ENCODE results near the gene WDPCP.
"Not testable (repeated sequence)": the region's sequence is repeated elsewhere in the genome, so short reads cannot be mapped to it uniquely, and the experiment has no call there.

Gene WDPCP

DNA sequence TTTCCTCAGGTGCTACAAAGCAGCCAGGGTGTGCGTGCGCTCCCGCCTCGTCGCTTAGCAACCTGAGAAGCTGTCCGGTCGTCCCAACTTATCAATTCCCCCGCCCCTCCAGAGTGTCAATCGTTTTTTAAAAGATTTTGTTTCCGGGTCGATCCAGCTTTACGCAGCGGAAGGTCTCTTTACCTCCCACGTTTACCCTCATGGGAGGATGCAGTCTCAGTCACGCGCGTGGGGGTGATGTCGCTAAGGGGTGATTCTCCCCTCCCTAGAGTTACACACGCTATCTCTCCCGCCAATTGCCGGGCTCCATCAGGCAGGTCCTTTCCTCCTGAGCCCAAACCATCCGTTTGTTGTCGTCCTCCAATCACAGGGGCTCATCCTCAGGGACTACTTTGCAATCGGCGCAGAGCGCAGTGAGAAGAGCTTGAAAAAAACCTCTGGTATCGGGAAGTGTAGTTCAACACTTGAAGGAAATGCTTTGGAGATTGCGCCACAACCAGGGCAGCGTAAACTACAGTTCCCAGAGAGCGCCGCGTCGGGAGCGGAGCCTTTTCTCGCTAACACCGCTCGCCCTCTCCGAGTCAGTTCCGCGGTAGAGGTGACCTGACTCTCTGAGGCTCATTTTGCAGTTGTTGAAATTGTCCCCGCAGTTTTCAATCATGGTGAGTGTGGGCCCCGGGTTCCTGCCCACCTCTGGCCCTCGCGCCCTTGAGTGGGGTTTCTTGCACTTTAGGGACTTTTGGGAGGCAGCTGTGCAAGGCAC, at the start of gene WDPCP, which contains the start of gene MDH1:
Gene WDPCP, minus strand, starts transcription at position 93 of the 763 bp plus-strand sequence. CDS start 206 bp downstream, outside the sequence.
Gene MDH1, plus strand, starts transcription at position 579 of the 763 bp plus-strand sequence. Its CDS starts 81 bp downstream, at position 660.
- TF ChIP-seq CTCF (IDR thresholded peaks at IDR 0.05; ENCODE audit: poor library complexity, severe bottlenecking) = no peak
- H3K36me3 ChIP-seq (ENCODE audit: low read depth) = peaks cover 33% of the 10 kb centered on the region
- no peaks in the 10 kb centered on the region for H3K27me3 ChIP-seq (ENCODE audit: insufficient read depth, poor library complexity, severe bottlenecking)
- peak; percentile 88 for ATAC-seq (ENCODE audit: low read depth)
- peak within 1 kb of the TSS; percentile 60 for H3K4me3 ChIP-seq (ENCODE audit: severe bottlenecking)
- peak within 1 kb of the TSS; percentile 64 for H3K27ac ChIP-seq (ENCODE audit: poor library complexity, severe bottlenecking)
- H3K4me1 ChIP-seq (ENCODE audit: insufficient read depth, poor library complexity, severe bottlenecking) = peaks cover 8% of the 10 kb centered on the region
- DNase-seq (ENCODE audit: low spot score) = peak; percentile 94
- H3K9me3 ChIP-seq (ENCODE audit: severe bottlenecking) = no peaks in the 10 kb centered on the region

DNA sequence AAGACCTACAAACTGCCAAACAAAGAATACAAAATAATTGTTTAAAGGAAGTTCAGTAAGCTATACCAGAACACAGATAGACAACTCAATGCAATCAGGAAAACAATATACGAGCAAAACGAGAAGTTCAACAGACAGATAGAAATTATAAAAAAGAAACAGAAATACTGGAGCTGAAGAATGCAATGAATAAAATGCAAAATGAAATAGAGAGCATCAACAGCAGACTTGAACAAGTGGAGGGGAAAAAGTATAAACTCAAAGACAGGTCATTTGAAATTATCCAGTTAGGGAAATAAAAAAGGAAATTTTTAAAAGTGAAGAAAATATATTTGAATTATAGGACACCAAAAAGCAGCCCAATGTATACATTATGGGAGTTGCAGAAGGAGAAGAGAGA, 44.1 kb upstream of the WDPCP start:
- H3K4me1 ChIP-seq (ENCODE audit: insufficient read depth, poor library complexity, severe bottlenecking) = no peaks in the 10 kb centered on the region
- ATAC-seq (ENCODE audit: low read depth) = no peak
- H3K27me3 ChIP-seq (ENCODE audit: insufficient read depth, poor library complexity, severe bottlenecking) = no peaks in the 10 kb centered on the region
- peaks cover 8% of the 10 kb centered on the region for H3K9me3 ChIP-seq (ENCODE audit: severe bottlenecking)
- H3K4me3 ChIP-seq (ENCODE audit: severe bottlenecking) = no peak overlapping the region
- no peak for TF ChIP-seq CTCF (IDR thresholded peaks at IDR 0.05; ENCODE audit: poor library complexity, severe bottlenecking)
- no peak overlapping the region for H3K27ac ChIP-seq (ENCODE audit: poor library complexity, severe bottlenecking)
- no peaks in the 10 kb centered on the region for H3K36me3 ChIP-seq (ENCODE audit: low read depth)
- no peak for DNase-seq (ENCODE audit: low spot score)

DNA sequence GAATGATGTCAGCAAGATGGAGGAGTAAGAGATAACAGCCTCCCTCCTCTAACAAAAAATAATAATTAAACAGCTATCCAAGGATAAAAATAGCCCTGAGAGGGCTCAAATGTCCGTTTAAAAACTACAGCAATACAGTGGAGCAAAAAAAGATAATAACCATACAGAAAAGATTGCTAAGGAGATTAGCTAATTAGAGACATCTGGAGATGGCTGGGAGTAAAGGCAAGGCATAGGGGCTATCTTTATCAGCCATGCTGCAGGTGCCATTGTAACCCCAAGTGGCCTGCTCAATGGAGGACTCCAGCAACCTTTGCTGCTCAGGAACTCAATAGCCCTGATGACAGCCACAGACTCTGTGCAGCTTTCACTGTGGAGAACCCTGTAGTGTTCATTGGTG, 43.2 kb upstream of the WDPCP start:
- no peak for TF ChIP-seq CTCF (IDR thresholded peaks at IDR 0.05; ENCODE audit: poor library complexity, severe bottlenecking)
- ATAC-seq (ENCODE audit: low read depth) (no peak), DNase-seq (ENCODE audit: low spot score) (no peak)
- Histone ChIP-seq H3K9me3 (ENCODE audit: severe bottlenecking) (peaks cover 8% of the 10 kb centered on the region), H3K27ac (ENCODE audit: poor library complexity, severe bottlenecking) (no peak overlapping the region), H3K4me3 (ENCODE audit: severe bottlenecking) (no peak overlapping the region), H3K36me3 (ENCODE audit: low read depth) (no peaks in the 10 kb centered on the region), H3K27me3 (ENCODE audit: insufficient read depth, poor library complexity, severe bottlenecking) (no peaks in the 10 kb centered on the region), H3K4me1 (ENCODE audit: insufficient read depth, poor library complexity, severe bottlenecking) (no peaks in the 10 kb centered on the region)

DNA sequence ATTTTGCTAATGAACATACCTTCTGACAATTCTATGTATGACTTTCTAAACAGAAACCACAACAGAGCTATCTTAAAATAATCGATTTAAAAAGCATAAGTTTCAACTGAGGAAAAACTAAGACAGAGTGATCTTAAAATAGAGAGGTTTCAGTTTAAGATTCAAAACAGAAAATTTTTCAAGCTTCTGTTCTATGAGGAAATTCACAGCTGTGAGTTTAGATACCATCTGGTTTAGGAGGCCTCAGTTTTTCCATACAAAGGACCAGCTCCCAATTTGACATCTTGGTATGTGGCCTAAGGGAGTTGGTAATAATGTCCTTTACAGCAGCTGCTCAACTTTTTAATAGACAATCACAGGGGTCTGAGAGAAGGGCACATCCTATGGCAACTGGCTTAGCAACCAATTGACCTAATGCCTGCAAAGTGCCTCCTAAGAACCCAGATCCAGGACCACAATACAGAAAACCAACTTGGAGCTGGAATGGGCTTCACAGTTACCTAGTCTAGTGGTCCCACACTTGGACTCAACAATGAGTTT, 40.2 kb upstream of the WDPCP start:
- no peak for DNase-seq (ENCODE audit: low spot score)
- TF ChIP-seq CTCF (IDR thresholded peaks at IDR 0.05; ENCODE audit: poor library complexity, severe bottlenecking) = no peak
- Histone ChIP-seq H3K9me3 (ENCODE audit: severe bottlenecking) (peaks cover 4% of the 10 kb centered on the region), H3K4me1 (ENCODE audit: insufficient read depth, poor library complexity, severe bottlenecking) (no peaks in the 10 kb centered on the region), H3K27ac (ENCODE audit: poor library complexity, severe bottlenecking) (no peak overlapping the region), H3K36me3 (ENCODE audit: low read depth) (no peaks in the 10 kb centered on the region), H3K4me3 (ENCODE audit: severe bottlenecking) (no peak overlapping the region), H3K27me3 (ENCODE audit: insufficient read depth, poor library complexity, severe bottlenecking) (no peaks in the 10 kb centered on the region)
- ATAC-seq (ENCODE audit: low read depth) = no peak

GRCh38 chr2:63627866-63628265, 39.6 kb upstream of the WDPCP start:
- Histone ChIP-seq H3K27me3 (ENCODE audit: insufficient read depth, poor library complexity, severe bottlenecking) (no peaks in the 10 kb centered on the region), H3K36me3 (ENCODE audit: low read depth) (no peaks in the 10 kb centered on the region), H3K9me3 (ENCODE audit: severe bottlenecking) (no peaks in the 10 kb centered on the region), H3K27ac (ENCODE audit: poor library complexity, severe bottlenecking) (no peak overlapping the region), H3K4me1 (ENCODE audit: insufficient read depth, poor library complexity, severe bottlenecking) (no peaks in the 10 kb centered on the region), H3K4me3 (ENCODE audit: severe bottlenecking) (no peak overlapping the region)
- ATAC-seq (ENCODE audit: low read depth) (no peak), DNase-seq (ENCODE audit: low spot score) (no peak)
- no peak for TF ChIP-seq CTCF (IDR thresholded peaks at IDR 0.05; ENCODE audit: poor library complexity, severe bottlenecking)

DNA sequence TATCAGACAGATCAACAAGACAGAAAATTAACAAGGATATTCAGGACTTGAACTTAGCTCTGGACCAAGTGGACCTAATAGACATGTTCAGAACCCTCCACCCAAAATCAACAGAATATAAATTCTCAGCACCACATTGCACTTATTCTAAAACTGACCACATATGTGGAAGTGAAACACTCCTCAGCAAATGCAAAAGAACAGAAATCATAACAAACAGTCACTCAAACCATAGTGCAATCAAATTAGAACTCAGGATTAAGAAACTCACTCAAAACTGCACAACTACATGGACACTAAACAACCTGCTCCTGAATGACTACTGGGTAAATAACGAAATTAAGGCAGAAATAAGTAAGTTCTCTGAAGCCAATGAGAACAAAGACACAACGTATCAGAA, 35.5 kb upstream of the WDPCP start:
- H3K9me3 ChIP-seq (ENCODE audit: severe bottlenecking); H3K36me3 ChIP-seq (ENCODE audit: low read depth); H3K27me3 ChIP-seq (ENCODE audit: insufficient read depth, poor library complexity, severe bottlenecking); H3K4me3 ChIP-seq (ENCODE audit: severe bottlenecking); DNase-seq (ENCODE audit: low spot score); H3K4me1 ChIP-seq (ENCODE audit: insufficient read depth, poor library complexity, severe bottlenecking); ATAC-seq (ENCODE audit: low read depth); H3K27ac ChIP-seq (ENCODE audit: poor library complexity, severe bottlenecking): not testable (repeated sequence)

All from RWPE2 (cell line).